Neural cell (in vitro differentiated cells): ENCODE measurements around the gene THRAP3. TPM values are rescaled to one million over a fixed set of nuclear protein-coding genes. Genes with fewer than 3 reads are reported as not detected.

Source experiments
- H2AFZ ChIP-seq: fragments of 200-600, 300-800 bp; sonication (generic), shearing (Covaris generic); 2 replicates; pipeline ENCODE4 v1.6.0; 2014; ENCODE audit warnings: low read depth, mild to moderate bottlenecking, antibody characterized with exemption, low read length, moderate library complexity
- H3F3A ChIP-seq: fragments of 200-600 bp; shearing (Covaris generic); 2 replicates; pipeline ENCODE4 v1.6.1; 2016; ENCODE audit warnings: mild to moderate bottlenecking, moderate library complexity, mixed read lengths, antibody characterized with exemption, low read length; ENCODE audit not compliant: insufficient read depth, poor library complexity, severe bottlenecking
- H3K27ac ChIP-seq: fragments of 200-600, 300-800 bp; sonication (generic), shearing (Covaris generic); 2 replicates; pipeline ENCODE4 v1.5.1; 2014; ENCODE audit warnings: mild to moderate bottlenecking, low read length, moderate library complexity
- H3K27me3 ChIP-seq: fragments of 300-800, 200-600 bp; sonication (generic), shearing (Covaris generic); 2 replicates; pipeline ENCODE4 v1.6.0; 2014; ENCODE audit warnings: mild to moderate bottlenecking, low read depth, low read length, moderate library complexity; ENCODE audit not compliant: insufficient read depth
- H3K36me3 ChIP-seq: fragments of 300-800, 200-600 bp; sonication (generic), shearing (Covaris generic); 2 replicates; pipeline ENCODE4 v1.5.1; 2014; ENCODE audit warnings: mild to moderate bottlenecking, antibody characterized with exemption, low read length, moderate library complexity; ENCODE audit not compliant: insufficient read depth
- H3K4me2 ChIP-seq: fragments of 300-800, 200-600 bp; sonication (generic), shearing (Covaris generic); 2 replicates; pipeline ENCODE4 v1.6.0; 2014; ENCODE audit warnings: mild to moderate bottlenecking, low read length
- H3K4me3 ChIP-seq: fragments of 300-800, 200-600 bp; sonication (generic), shearing (Covaris generic); 2 replicates; pipeline ENCODE4 v1.5.1; 2014; ENCODE audit warnings: mild to moderate bottlenecking, low read length, moderate library complexity
- H3K79me2 ChIP-seq: fragments of 200-600 bp; shearing (Covaris generic); replicated peaks from 2 replicates; pipeline ENCODE4 v1.6.0; 2014; ENCODE audit warnings: mild to moderate bottlenecking, low read length, moderate library complexity; ENCODE audit not compliant: insufficient read depth
- H3K9ac ChIP-seq: fragments of 300-800, 200-600 bp; sonication (generic), shearing (Covaris generic); 2 replicates; pipeline ENCODE4 v1.6.1; 2016; ENCODE audit warnings: mild to moderate bottlenecking, low read length, mixed read lengths
- H3K9me2 ChIP-seq: fragments of 200-600 bp; shearing (Covaris generic); 2 replicates; pipeline ENCODE4 v1.6.1; 2016; ENCODE audit warnings: mild to moderate bottlenecking, low read length, mixed read lengths; ENCODE audit not compliant: insufficient read depth
- H3K9me3 ChIP-seq: fragments of 200-600, 300-800 bp; sonication (generic), shearing (Covaris generic); 2 replicates; pipeline ENCODE4 v1.6.1; 2016; ENCODE audit warnings: mild to moderate bottlenecking, mixed run types, low read length, moderate library complexity, mixed read lengths
- H4K20me1 ChIP-seq: fragments of 200-600 bp; shearing (Covaris generic); 2 replicates; pipeline ENCODE4 v1.6.1; 2016; ENCODE audit warnings: mild to moderate bottlenecking, mixed run types; ENCODE audit not compliant: insufficient read depth
- EP300 ChIP-seq: fragments of 450-650 bp; conservative IDR thresholded peaks from 2 replicates; pipeline ENCODE4 v1.6.1; 2014; ENCODE audit warnings: antibody characterized with exemption, mild to moderate bottlenecking, moderate library complexity; ENCODE audit not compliant: poor library complexity, severe bottlenecking
- EZH2 ChIP-seq: fragments of 200-600, 300-800 bp; shearing (Covaris generic), sonication (generic); IDR thresholded peaks from 2 replicates; pipeline ENCODE4 v1.6.1; 2014; ENCODE audit warnings: antibody characterized with exemption, low read length, borderline replicate concordance, mild to moderate bottlenecking; ENCODE audit not compliant: insufficient read depth, poor library complexity, severe bottlenecking
- MXI1 ChIP-seq: fragments of 450-650 bp; conservative IDR thresholded peaks from 2 replicates; pipeline ENCODE4 v1.6.1; 2014; ENCODE audit warnings: antibody characterized with exemption, mild to moderate bottlenecking; ENCODE audit not compliant: poor library complexity, severe bottlenecking
- POLR2AphosphoS5 ChIP-seq: IDR thresholded peaks from 2 replicates; pipeline ENCODE4 v1.6.1; 2012
- RAD21 ChIP-seq: fragments of 450-650 bp; conservative IDR thresholded peaks from 2 replicates; pipeline ENCODE4 v1.6.1; 2014; ENCODE audit warnings: antibody characterized with exemption, mild to moderate bottlenecking, moderate library complexity
- SMC3 ChIP-seq: fragments of 450-650 bp; conservative IDR thresholded peaks from 2 replicates; pipeline ENCODE4 v1.6.1; 2014; ENCODE audit warnings: antibody characterized with exemption, mild to moderate bottlenecking, moderate library complexity; ENCODE audit not compliant: poor library complexity
- TAF1 ChIP-seq: IDR thresholded peaks from 2 replicates; pipeline ENCODE4 v1.6.1; 2012; ENCODE audit warnings: low read depth
- polyA plus RNA-seq: library from polyadenylated mRNA; depleted of rRNA; stranded (reverse); fragments of >200 nt; gene quantifications from 2 replicates; pipeline ENCODE4 v1.2.3, GENCODE V29; 2014
- TF ChIP-seq, protein P1 (sequence below): fragments of 450-650 bp; IDR thresholded peaks from 2 replicates; pipeline ENCODE4 v1.5.1; 2014; ENCODE audit warnings: antibody characterized with exemption, mild to moderate bottlenecking, moderate library complexity; ENCODE audit not compliant: poor library complexity, severe bottlenecking
- TF ChIP-seq, protein P2 (sequence below): IDR thresholded peaks from 2 replicates; pipeline ENCODE4 v1.6.1; 2012; ENCODE audit warnings: borderline replicate concordance

THRAP3 gene
- polyA plus RNA-seq, 1 donor from 2014 or later = 54.4 TPM

- Histone ChIP-seq H2AFZ (no peak overlapping the region), H3K79me2 (no peaks in the 10 kb centered on the region), H3K9ac (no peak overlapping the region), H3K36me3 (no peaks in the 10 kb centered on the region), H3K9me2 (no peaks in the 10 kb centered on the region), H3K27ac (no peak overlapping the region), H3K27me3 (no peaks in the 10 kb centered on the region), H3K4me2 (no peak overlapping the region), H4K20me1 (no peaks in the 10 kb centered on the region), H3F3A (no peaks in the 10 kb centered on the region), H3K4me3 (no peak overlapping the region), H3K9me3 (no peaks in the 10 kb centered on the region)
- TF ChIP-seq MXI1 (no peak), POLR2AphosphoS5 (no peak), EP300 (no peak), SMC3 (no peak), TAF1 (no peak), EZH2 (no peak), RAD21 (no peak)
- TF ChIP-seq, protein P1, sequence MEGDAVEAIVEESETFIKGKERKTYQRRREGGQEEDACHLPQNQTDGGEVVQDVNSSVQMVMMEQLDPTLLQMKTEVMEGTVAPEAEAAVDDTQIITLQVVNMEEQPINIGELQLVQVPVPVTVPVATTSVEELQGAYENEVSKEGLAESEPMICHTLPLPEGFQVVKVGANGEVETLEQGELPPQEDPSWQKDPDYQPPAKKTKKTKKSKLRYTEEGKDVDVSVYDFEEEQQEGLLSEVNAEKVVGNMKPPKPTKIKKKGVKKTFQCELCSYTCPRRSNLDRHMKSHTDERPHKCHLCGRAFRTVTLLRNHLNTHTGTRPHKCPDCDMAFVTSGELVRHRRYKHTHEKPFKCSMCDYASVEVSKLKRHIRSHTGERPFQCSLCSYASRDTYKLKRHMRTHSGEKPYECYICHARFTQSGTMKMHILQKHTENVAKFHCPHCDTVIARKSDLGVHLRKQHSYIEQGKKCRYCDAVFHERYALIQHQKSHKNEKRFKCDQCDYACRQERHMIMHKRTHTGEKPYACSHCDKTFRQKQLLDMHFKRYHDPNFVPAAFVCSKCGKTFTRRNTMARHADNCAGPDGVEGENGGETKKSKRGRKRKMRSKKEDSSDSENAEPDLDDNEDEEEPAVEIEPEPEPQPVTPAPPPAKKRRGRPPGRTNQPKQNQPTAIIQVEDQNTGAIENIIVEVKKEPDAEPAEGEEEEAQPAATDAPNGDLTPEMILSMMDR = no peak
- TF ChIP-seq, protein P2, sequence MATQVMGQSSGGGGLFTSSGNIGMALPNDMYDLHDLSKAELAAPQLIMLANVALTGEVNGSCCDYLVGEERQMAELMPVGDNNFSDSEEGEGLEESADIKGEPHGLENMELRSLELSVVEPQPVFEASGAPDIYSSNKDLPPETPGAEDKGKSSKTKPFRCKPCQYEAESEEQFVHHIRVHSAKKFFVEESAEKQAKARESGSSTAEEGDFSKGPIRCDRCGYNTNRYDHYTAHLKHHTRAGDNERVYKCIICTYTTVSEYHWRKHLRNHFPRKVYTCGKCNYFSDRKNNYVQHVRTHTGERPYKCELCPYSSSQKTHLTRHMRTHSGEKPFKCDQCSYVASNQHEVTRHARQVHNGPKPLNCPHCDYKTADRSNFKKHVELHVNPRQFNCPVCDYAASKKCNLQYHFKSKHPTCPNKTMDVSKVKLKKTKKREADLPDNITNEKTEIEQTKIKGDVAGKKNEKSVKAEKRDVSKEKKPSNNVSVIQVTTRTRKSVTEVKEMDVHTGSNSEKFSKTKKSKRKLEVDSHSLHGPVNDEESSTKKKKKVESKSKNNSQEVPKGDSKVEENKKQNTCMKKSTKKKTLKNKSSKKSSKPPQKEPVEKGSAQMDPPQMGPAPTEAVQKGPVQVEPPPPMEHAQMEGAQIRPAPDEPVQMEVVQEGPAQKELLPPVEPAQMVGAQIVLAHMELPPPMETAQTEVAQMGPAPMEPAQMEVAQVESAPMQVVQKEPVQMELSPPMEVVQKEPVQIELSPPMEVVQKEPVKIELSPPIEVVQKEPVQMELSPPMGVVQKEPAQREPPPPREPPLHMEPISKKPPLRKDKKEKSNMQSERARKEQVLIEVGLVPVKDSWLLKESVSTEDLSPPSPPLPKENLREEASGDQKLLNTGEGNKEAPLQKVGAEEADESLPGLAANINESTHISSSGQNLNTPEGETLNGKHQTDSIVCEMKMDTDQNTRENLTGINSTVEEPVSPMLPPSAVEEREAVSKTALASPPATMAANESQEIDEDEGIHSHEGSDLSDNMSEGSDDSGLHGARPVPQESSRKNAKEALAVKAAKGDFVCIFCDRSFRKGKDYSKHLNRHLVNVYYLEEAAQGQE = no peak
Observed at GRCh38 chr1:36198641-36199040, 25.6 kb upstream of the THRAP3 start.

GRCh38 chr1:36199934-36200741, 24.1 kb upstream of the THRAP3 start:
- Histone ChIP-seq H3K4me3 (no peak overlapping the region), H3K27me3 (no peaks in the 10 kb centered on the region), H4K20me1 (no peaks in the 10 kb centered on the region), H3K9ac (no peak overlapping the region), H3F3A (no peaks in the 10 kb centered on the region), H3K4me2 (no peak overlapping the region), H3K9me2 (no peaks in the 10 kb centered on the region), H3K27ac (no peak overlapping the region), H3K36me3 (no peaks in the 10 kb centered on the region), H3K9me3 (no peaks in the 10 kb centered on the region), H3K79me2 (no peaks in the 10 kb centered on the region), H2AFZ (no peak overlapping the region)
- TF ChIP-seq MXI1 (no peak), TAF1 (no peak), SMC3 (no peak), EZH2 (no peak), RAD21 (no peak), POLR2AphosphoS5 (no peak), EP300 (no peak)
- TF ChIP-seq, protein P1 = no peak
- TF ChIP-seq, protein P2 = no peak
